Lung (tissue), 12 donors: Measurements from ENCODE around the gene CDH4. TPM values are rescaled to one million over a fixed set of nuclear protein-coding genes. Genes with fewer than 3 reads are reported as not detected.

Experiments
- ATAC-seq: fragments of 200-7000 bp; cut with Tn5 transposase; one replicate; pipeline ENCODE4 v1.9.1; 2020; ENCODE audit warnings: moderate number of reproducible peaks; ENCODE audit not compliant: insufficient read depth, low FRiP score
- DNase-seq, 3 donors: peaks; one replicate each; pipeline ENCODE4 v3.0.0-alpha.2; 2013 to 2017
- H3K27ac ChIP-seq, 2 donors: one replicate each; pipeline ENCODE4 v1.5.1; 2013; ENCODE audit warnings: mild to moderate bottlenecking in 2 of 2, moderate library complexity in 2 of 2, control low read depth in 1 of 2, inconsistent platforms in 1 of 2, low read depth in 1 of 2, low read length in 1 of 2
- H3K27me3 ChIP-seq, 3 donors: one replicate each; pipeline ENCODE4 v1.5.1; 2013; ENCODE audit warnings: low read length in 2 of 3; ENCODE audit not compliant: control insufficient read depth in 3 of 3, insufficient read depth in 3 of 3
- H3K36me3 ChIP-seq, 4 donors: one replicate each; pipeline ENCODE4 v1.5.1; 2013; ENCODE audit warnings: low read length in 4 of 4, mild to moderate bottlenecking in 1 of 4, moderate library complexity in 1 of 4; ENCODE audit not compliant: control insufficient read depth in 4 of 4, insufficient read depth in 4 of 4
- H3K4me1 ChIP-seq, 5 donors: one replicate each; pipeline ENCODE4 v1.5.1; 2013; ENCODE audit warnings: low read length in 5 of 5, mild to moderate bottlenecking in 2 of 5, moderate library complexity in 1 of 5; ENCODE audit not compliant: control insufficient read depth in 5 of 5, insufficient read depth in 5 of 5
- H3K4me3 ChIP-seq: one replicate; pipeline ENCODE4 v1.5.1; 2013; ENCODE audit warnings: mild to moderate bottlenecking, control low read depth, moderate library complexity
- H3K9ac ChIP-seq, 2 donors: one replicate each; pipeline ENCODE4 v1.5.1; 2013; ENCODE audit warnings: low read length in 2 of 2, control low read depth in 1 of 2; ENCODE audit not compliant: insufficient read depth in 1 of 2
- H3K9me3 ChIP-seq, 4 donors: one replicate each; pipeline ENCODE4 v1.5.1; 2013; ENCODE audit warnings: low read length in 3 of 4, mild to moderate bottlenecking in 1 of 4, moderate library complexity in 1 of 4; ENCODE audit not compliant: control insufficient read depth in 4 of 4, insufficient read depth in 3 of 4
- WGBS, 2 donors: extraction: QIAGEN DNeasy Blood & Tissue Kit; methylation state at CpG; one replicate each; pipeline ENCODE4 v1.1.7; 2013; 5-methylcytosine and 5-hydroxymethylcytosine counted together
- polyA plus RNA-seq, 2 donors: library from polyadenylated mRNA; stranded (reverse); fragments of 200-250 nt; gene quantifications; one replicate each; pipeline ENCODE4 v1.2.1, GENCODE V29; 2013
- total RNA-seq, 2 donors: library from RNA; depleted of rRNA in 1 of 2; stranded (reverse); fragments of >200 nt in 1 of 2; gene quantifications; one replicate each; pipeline ENCODE4 v1.2.1, GENCODE V29; 2014 to 2021
- TF ChIP-seq, protein P1 (sequence below): IDR thresholded peaks from 2 replicates; pipeline ENCODE4 v1.5.1; 2012; ENCODE audit warnings: mild to moderate bottlenecking; ENCODE audit errors: control extremely low read depth, extremely low read depth
- donor health status: control.
- donor health status: control.
- donor health status: Bipolar disorder and iron deficiency.
- donor health status: healthy.
- donor health status: DM: yes; HTN: yes; CAD: no.

The CDH4 gene
- total and polyA plus RNA-seq, 4 donors: 0.10 to 2.1 (median 0.34) TPM

DNA sequence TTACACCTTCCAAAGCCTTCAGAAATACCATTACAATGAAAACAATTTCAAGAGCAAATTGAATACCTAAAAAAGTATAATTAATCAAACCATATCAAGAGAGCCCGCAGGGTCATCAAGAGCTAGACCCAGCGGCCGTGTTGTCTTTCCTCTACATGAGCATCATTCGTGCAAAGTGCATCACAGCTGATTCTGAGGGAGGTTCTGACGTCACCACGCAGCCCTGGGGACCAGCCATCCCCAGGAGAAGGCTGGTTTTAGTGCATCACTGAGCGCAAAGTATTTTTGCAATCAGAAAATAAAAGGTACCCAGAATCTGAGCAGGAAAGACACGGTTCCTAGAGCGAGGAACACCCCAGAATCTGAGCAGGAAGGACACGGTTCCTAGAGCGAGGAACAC lies 371.4 kb downstream of the CDH4 start:
- peaks cover 0 to 8% (median 0%) of the 10 kb centered on the region in 4 donors for H3K9me3 ChIP-seq
- H3K27ac ChIP-seq: no peak overlapping the region
- H3K4me1 ChIP-seq: no peaks in the 10 kb centered on the region
- TF ChIP-seq, protein P1, sequence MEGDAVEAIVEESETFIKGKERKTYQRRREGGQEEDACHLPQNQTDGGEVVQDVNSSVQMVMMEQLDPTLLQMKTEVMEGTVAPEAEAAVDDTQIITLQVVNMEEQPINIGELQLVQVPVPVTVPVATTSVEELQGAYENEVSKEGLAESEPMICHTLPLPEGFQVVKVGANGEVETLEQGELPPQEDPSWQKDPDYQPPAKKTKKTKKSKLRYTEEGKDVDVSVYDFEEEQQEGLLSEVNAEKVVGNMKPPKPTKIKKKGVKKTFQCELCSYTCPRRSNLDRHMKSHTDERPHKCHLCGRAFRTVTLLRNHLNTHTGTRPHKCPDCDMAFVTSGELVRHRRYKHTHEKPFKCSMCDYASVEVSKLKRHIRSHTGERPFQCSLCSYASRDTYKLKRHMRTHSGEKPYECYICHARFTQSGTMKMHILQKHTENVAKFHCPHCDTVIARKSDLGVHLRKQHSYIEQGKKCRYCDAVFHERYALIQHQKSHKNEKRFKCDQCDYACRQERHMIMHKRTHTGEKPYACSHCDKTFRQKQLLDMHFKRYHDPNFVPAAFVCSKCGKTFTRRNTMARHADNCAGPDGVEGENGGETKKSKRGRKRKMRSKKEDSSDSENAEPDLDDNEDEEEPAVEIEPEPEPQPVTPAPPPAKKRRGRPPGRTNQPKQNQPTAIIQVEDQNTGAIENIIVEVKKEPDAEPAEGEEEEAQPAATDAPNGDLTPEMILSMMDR: no peak
- no peak for DNase-seq
- H3K9ac ChIP-seq: no peak overlapping the region
- ATAC-seq: no peak
- H3K4me3 ChIP-seq: no peak overlapping the region
- 84 to 87% methylated on average over 11 of the region's 11 CpGs for WGBS, 2 donors
- H3K27me3 ChIP-seq: peaks cover 0 to 13% (median 8%) of the 10 kb centered on the region in 3 donors
- H3K36me3 ChIP-seq: no peaks in the 10 kb centered on the region

GRCh38 chr20:61625246-61625645 lies 373.2 kb downstream of the CDH4 start:
- Histone ChIP-seq H3K27me3 (peaks cover 4 to 19% (median 5%) of the 10 kb centered on the region in 3 donors), H3K4me1 (peaks cover 0 to 11% (median 0%) of the 10 kb centered on the region in 5 donors), H3K9ac (no peak overlapping the region), H3K27ac (no peak overlapping the region), H3K9me3 (peaks cover 0 to 3% (median 0%) of the 10 kb centered on the region in 4 donors), H3K4me3 (no peak overlapping the region), H3K36me3 (no peaks in the 10 kb centered on the region)
- ATAC-seq: no peak
- DNase-seq: no peak
- TF ChIP-seq, protein P1: no peak
- WGBS, 2 donors: 87 to 92% methylated on average over 8 of the region's 8 CpGs

DNA sequence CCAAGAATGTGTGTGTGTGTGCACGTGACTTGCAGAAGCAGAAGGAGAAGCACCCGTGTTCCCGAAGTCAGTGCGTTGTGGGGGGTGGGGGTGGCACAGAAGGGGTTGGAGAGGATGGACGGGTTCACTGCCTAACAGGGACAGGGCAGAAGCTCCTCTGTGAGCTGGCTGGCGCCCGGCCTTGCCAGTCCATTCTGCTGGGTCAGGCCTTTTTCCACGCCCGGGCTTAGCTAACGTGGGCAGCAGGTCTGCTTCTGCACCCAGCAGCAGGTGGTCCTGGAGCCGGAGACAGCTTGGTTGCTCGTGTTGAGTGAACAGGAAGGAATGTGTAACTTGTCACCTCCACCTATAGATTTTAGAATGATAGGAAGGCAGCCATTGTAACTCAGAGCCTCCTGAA lies 374.4 kb downstream of the CDH4 start:
- no peak overlapping the region for H3K9ac ChIP-seq
- TF ChIP-seq, protein P1: no peak
- no peaks in the 10 kb centered on the region for H3K36me3 ChIP-seq
- H3K4me3 ChIP-seq: no peak overlapping the region
- peaks cover 0 to 3% (median 0%) of the 10 kb centered on the region in 4 donors for H3K9me3 ChIP-seq
- DNase-seq: no peak
- no peak for ATAC-seq
- 67 to 78% methylated on average over 12 of the region's 12 CpGs for WGBS, 2 donors
- H3K27me3 ChIP-seq: peaks cover 4 to 16% (median 5%) of the 10 kb centered on the region in 3 donors
- no peak overlapping the region for H3K27ac ChIP-seq
- peaks cover 0 to 11% (median 0%) of the 10 kb centered on the region in 5 donors for H3K4me1 ChIP-seq
